Sigmoid colon (tissue), 7 donors: ENCODE results near the gene MAT1A. TPM values are rescaled to one million over a fixed set of nuclear protein-coding genes. Genes with fewer than 3 reads are reported as not detected.

Source experiments
- DNase-seq: peaks from one replicate; pipeline ENCODE4 v3.0.0-alpha.2; 2019
- H3K27ac ChIP-seq, 4 donors: fragments of 200-600 bp; sonication (generic); one replicate each; pipeline ENCODE4 v1.5.1; 2016 to 2019; ENCODE audit warnings: mild to moderate bottlenecking in 1 of 4
- H3K27me3 ChIP-seq, 3 donors: fragments of 200-600 bp; sonication (generic); one replicate each; pipeline ENCODE4 v1.5.1; 2019; ENCODE audit warnings: mild to moderate bottlenecking in 1 of 3
- H3K36me3 ChIP-seq, 4 donors: fragments of 200-600 bp; sonication (generic); one replicate each; pipeline ENCODE4 v1.5.1; 2016 to 2019
- H3K4me1 ChIP-seq, 4 donors: fragments of 200-600 bp; sonication (generic); one replicate each; pipeline ENCODE4 v1.5.1; 2017 to 2019
- H3K4me3 ChIP-seq, 4 donors: fragments of 200-600 bp; sonication (generic); one replicate each; pipeline ENCODE4 v1.5.1; 2017 to 2019; ENCODE audit warnings: mild to moderate bottlenecking in 2 of 4, moderate library complexity in 1 of 4
- H3K9me3 ChIP-seq, 4 donors: fragments of 200-600 bp in 3 of 4; sonication (generic) in 3 of 4; one replicate each; pipeline versions ENCODE4 v1.5.1 to v1.6.1; 2013 to 2019
- EP300 ChIP-seq, 4 donors: sonication (generic); formaldehyde crosslinking; IDR thresholded peaks; one replicate each; pipeline ENCODE4 v1.6.1; 2017; ENCODE audit warnings: antibody characterized with exemption in 4 of 4
- POLR2A ChIP-seq, 2 donors: fragments of 450-650 bp; IDR thresholded peaks; one replicate each; pipeline ENCODE4 v1.6.1; 2016; ENCODE audit warnings: antibody characterized with exemption in 2 of 2, mild to moderate bottlenecking in 2 of 2, moderate library complexity in 2 of 2
- POLR2AphosphoS5 ChIP-seq, 4 donors: sonication (generic); formaldehyde crosslinking; IDR thresholded peaks; one replicate each; pipeline ENCODE4 v1.6.1; 2017; ENCODE audit warnings: antibody characterized with exemption in 4 of 4
- WGBS, 2 donors: extraction: QIAGEN DNeasy Blood & Tissue Kit; methylation state at CpG; one replicate each; pipeline ENCODE4 v1.1.7; 2013; 5-methylcytosine and 5-hydroxymethylcytosine counted together
- intact Hi-C: fragments of 100-400 bp; cut with DNase I; formaldehyde crosslinking; loops from one replicate; pipeline ENCODE4 v1.15.1; 2023
- polyA plus RNA-seq, 3 donors: library from polyadenylated mRNA; stranded (reverse); fragments of 200-250 nt; gene quantifications; one replicate each; pipeline ENCODE4 v1.2.3, GENCODE V29; 2013
- total RNA-seq, 4 donors: library from RNA; depleted of rRNA; stranded (reverse); fragments of >200 nt; gene quantifications; one replicate each; pipeline ENCODE4 v1.1.0, GENCODE V29; 2016
- TF ChIP-seq, protein P1 (sequence below), 4 experiments: fragments of 450-650 bp in 3 of 4; fragments of 200-600 bp in 1 of 4; IDR thresholded peaks; one replicate each; pipeline ENCODE4 v1.5.1; 2016 to 2019; ENCODE audit warnings: antibody characterized with exemption in 4 of 4, mild to moderate bottlenecking in 3 of 4, moderate library complexity in 2 of 4
- donor health status: healthy with polysubstance abuse.
- donor health status: Bipolar disorder and iron deficiency.
- donor health status: healthy.

MAT1A gene
- total and polyA plus RNA-seq, 7 donors: 0.23 to 0.31 TPM; not detected in 5

DNA sequence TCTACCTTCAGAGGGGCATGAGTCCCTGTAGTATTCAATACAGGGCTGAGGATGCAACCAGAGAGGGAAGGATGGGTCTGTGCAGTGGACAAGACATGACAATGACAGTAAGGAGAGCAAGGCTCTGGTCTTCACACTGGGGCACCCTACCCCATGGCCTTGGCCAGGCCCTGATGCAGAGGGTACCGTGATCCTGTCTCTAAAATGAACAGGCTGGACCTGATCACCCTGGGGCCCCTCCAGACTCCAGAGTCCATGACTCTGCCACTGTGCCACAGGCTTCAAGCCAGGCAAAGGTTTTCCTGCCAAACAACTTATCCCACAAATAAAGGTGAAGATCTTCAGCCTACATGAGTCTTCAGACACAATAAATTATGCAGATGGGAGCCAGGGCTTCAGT is 4.9 kb downstream of the MAT1A start:
- H3K36me3 ChIP-seq: no peaks in the 10 kb centered on the region
- intact Hi-C loops: no loop called here
- TF ChIP-seq, protein P1, sequence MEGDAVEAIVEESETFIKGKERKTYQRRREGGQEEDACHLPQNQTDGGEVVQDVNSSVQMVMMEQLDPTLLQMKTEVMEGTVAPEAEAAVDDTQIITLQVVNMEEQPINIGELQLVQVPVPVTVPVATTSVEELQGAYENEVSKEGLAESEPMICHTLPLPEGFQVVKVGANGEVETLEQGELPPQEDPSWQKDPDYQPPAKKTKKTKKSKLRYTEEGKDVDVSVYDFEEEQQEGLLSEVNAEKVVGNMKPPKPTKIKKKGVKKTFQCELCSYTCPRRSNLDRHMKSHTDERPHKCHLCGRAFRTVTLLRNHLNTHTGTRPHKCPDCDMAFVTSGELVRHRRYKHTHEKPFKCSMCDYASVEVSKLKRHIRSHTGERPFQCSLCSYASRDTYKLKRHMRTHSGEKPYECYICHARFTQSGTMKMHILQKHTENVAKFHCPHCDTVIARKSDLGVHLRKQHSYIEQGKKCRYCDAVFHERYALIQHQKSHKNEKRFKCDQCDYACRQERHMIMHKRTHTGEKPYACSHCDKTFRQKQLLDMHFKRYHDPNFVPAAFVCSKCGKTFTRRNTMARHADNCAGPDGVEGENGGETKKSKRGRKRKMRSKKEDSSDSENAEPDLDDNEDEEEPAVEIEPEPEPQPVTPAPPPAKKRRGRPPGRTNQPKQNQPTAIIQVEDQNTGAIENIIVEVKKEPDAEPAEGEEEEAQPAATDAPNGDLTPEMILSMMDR (IDR thresholded peaks at IDR 0.05): no peak
- TF ChIP-seq POLR2AphosphoS5 (IDR thresholded peaks at IDR 0.05): no peak
- TF ChIP-seq POLR2A (IDR thresholded peaks at IDR 0.05): no peak
- TF ChIP-seq EP300 (IDR thresholded peaks at IDR 0.05): no peak
- 94% methylated on average over 1 of the region's 1 CpG for WGBS, 2 donors
- no peak for DNase-seq
- H3K27me3 ChIP-seq: no peaks in the 10 kb centered on the region
- no peak overlapping the region for H3K4me3 ChIP-seq
- H3K4me1 ChIP-seq: no peaks in the 10 kb centered on the region
- no peak overlapping the region for H3K27ac ChIP-seq
- no peaks in the 10 kb centered on the region for H3K9me3 ChIP-seq

DNA sequence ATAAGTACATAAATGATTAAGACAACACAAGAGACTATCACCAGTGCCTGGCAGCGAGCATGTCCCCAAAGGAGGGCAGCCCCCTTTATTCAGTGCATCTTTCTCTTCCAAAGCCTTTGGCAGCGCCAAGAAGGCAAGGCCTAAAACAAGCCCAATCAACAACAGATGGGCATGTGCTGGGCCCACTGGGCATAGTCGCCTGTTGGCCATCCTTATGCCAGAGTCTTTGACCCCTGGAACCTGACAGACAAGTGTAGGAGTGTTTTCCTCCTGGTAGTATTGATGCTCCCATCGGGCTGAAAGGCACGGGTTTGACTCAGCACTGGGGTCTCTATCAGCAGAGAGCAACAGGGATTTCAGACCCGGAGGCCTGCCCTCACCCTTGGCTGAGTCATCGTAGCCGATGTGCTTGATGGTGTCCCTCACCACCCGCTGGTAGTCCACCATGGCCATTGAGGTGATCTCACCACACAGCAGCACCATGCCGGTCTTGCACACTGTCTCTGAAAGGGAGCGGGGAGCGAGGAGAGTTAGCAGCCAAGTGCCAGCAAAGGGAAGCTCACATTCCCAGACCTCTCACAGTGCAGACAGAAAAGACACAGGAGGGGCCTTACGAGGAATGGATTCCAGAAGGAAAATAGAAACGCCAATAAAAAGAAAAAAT is 5.8 kb downstream of the MAT1A start:
- Histone ChIP-seq H3K9me3 (no peaks in the 10 kb centered on the region), H3K4me3 (no peak overlapping the region), H3K27me3 (no peaks in the 10 kb centered on the region), H3K4me1 (no peaks in the 10 kb centered on the region), H3K36me3 (no peaks in the 10 kb centered on the region), H3K27ac (no peak overlapping the region)
- no peak for DNase-seq
- WGBS, 2 donors: 92 to 94% methylated on average over 14 of the region's 14 CpGs
- intact Hi-C loops: no loop called here
- no peak for TF ChIP-seq POLR2AphosphoS5 (IDR thresholded peaks at IDR 0.05)

DNA sequence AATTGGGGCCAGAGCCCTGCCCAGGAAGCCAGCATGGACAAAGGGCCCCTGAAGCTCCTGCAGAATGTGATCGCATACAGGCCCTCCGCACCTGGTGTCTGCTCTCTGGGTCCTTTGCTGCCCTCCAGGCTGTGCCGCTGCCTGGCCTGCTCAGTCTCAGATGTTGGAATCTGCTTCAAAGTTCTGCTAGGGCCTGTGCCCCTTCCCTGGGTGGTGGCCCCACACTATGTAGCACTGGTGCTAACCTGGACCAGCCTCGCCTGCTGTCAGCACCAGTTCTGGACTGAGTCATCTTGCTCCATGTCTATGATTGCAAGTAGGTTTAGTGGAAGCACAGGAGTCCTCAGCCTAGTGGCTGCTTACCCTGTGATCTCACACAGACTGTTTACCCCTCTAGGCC is 6.3 kb downstream of the MAT1A start:
- H3K27me3 ChIP-seq: no peaks in the 10 kb centered on the region
- H3K27ac ChIP-seq: no peak overlapping the region
- intact Hi-C loops: no loop called here
- DNase-seq: no peak
- H3K9me3 ChIP-seq: no peaks in the 10 kb centered on the region
- 97 to 98% methylated on average over 4 of the region's 4 CpGs for WGBS, 2 donors
- H3K4me3 ChIP-seq: no peak overlapping the region
- no peaks in the 10 kb centered on the region for H3K4me1 ChIP-seq
- no peaks in the 10 kb centered on the region for H3K36me3 ChIP-seq
- TF ChIP-seq, protein P1 (IDR thresholded peaks at IDR 0.05): no peak
- no peak for TF ChIP-seq EP300 (IDR thresholded peaks at IDR 0.05)
- no peak for TF ChIP-seq POLR2AphosphoS5 (IDR thresholded peaks at IDR 0.05)
- no peak for TF ChIP-seq POLR2A (IDR thresholded peaks at IDR 0.05)

DNA sequence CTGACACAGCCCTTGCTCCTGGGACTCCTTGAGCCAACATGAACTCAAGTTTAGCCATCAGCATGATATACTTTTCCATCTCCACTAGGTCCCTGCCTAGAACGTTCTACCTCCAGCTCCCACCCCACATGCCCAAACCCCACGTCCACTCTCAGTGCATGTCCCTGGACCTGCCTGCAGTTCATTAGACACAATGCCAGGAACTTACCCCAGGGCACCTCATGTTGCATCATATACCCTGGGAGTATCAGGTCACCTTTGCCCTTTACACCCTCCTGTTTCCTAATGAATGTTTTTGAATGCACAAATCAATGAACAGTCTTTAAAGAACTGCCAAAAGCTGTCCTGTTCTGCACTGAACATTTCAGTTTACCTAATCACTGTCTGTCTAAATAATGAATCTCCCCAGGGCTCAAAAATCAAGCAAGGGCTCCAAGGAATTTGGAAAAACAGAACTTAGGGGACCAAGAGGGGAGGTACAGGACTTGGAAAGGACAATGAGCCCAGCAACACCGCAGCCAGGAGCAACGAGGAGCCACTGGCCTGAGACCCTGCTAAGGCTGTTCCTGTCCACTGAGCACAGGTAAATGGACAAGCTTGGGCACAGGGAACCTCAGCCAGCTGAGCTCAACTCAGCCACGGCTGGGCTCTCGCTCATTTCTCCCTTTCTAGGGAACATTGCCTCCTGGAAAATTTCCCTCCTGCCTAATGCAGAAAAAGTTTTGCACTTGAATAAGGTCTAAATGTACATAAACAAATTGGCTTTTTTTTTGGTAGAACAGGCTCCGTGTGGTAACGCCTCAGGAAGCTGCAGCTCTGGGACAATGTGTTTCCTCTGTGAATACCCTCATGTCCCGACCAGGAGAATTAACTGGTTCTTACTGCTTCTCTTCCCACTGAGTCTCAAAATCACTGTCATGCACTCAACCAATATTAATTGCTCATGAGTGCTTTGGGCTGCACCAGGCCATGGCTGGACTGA is 7.4 kb downstream of the MAT1A start:
- 73 to 83% methylated on average over 9 of the region's 9 CpGs for WGBS, 2 donors
- H3K27ac ChIP-seq: no peak overlapping the region
- H3K4me3 ChIP-seq: no peak overlapping the region
- H3K36me3 ChIP-seq: no peaks in the 10 kb centered on the region
- intact Hi-C loops: no loop called here
- TF ChIP-seq POLR2A (IDR thresholded peaks at IDR 0.05) (no peak), EP300 (IDR thresholded peaks at IDR 0.05) (no peak), POLR2AphosphoS5 (IDR thresholded peaks at IDR 0.05) (no peak)
- TF ChIP-seq, protein P1 (IDR thresholded peaks at IDR 0.05): no peak
- DNase-seq: no peak
- H3K4me1 ChIP-seq: no peaks in the 10 kb centered on the region
- H3K9me3 ChIP-seq: no peaks in the 10 kb centered on the region
- H3K27me3 ChIP-seq: no peaks in the 10 kb centered on the region

DNA sequence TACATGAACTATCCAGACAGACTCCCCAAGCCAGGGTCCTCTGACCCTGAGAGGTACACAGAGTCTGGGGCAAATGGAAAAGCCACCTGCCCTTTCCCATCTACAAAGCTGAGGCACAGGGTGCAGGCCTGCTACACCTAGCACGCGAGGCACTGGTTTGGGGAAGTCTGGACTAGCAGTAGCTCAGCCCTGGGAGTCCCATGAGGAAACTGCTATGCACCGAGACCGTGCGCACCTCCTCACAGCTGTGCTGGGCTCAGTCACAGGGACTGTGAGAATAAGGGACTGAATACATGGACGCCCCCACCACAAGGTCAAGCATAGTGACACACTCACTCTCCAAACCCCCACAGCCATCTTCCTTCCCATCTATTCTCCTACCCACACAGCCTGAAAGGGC is 8.2 kb downstream of the MAT1A start:
- Histone ChIP-seq H3K4me3 (no peak overlapping the region), H3K36me3 (no peaks in the 10 kb centered on the region), H3K27ac (no peak overlapping the region), H3K9me3 (no peaks in the 10 kb centered on the region), H3K27me3 (no peaks in the 10 kb centered on the region), H3K4me1 (no peaks in the 10 kb centered on the region)
- TF ChIP-seq POLR2AphosphoS5 (IDR thresholded peaks at IDR 0.05) (no peak), EP300 (IDR thresholded peaks at IDR 0.05) (no peak), POLR2A (IDR thresholded peaks at IDR 0.05) (no peak)
- TF ChIP-seq, protein P1 (IDR thresholded peaks at IDR 0.05): no peak
- intact Hi-C loops: no loop called here
- WGBS, 2 donors: 66 to 89% methylated on average over 6 of the region's 6 CpGs
- no peak for DNase-seq
